HUES64 (cell line): ENCODE results near the gene CEP164.
"Not testable (repeated sequence)": the region's sequence is repeated elsewhere in the genome, so short reads cannot be mapped to it uniquely, and the experiment has no call there.

ENCODE experiments used
- H3K27ac ChIP-seq: 2 replicates; pipeline ENCODE4 v1.7.0; 2013; ENCODE audit warnings: low read depth, low read length, inconsistent platforms
- H3K27me3 ChIP-seq: 2 replicates; pipeline ENCODE4 v1.6.1; 2013; ENCODE audit warnings: mild to moderate bottlenecking, low read length; ENCODE audit not compliant: insufficient read depth
- H3K36me3 ChIP-seq: 2 replicates; pipeline ENCODE4 v1.6.1; 2013; ENCODE audit warnings: mild to moderate bottlenecking, low read length; ENCODE audit not compliant: insufficient read depth
- H3K4me1 ChIP-seq: 2 replicates; pipeline ENCODE4 v1.6.1; 2013; ENCODE audit warnings: mild to moderate bottlenecking, low read length, moderate library complexity; ENCODE audit not compliant: insufficient read depth
- H3K4me3 ChIP-seq: 2 replicates; pipeline ENCODE4 v1.5.1; 2013; ENCODE audit warnings: mild to moderate bottlenecking, low read length, moderate library complexity
- H3K9ac ChIP-seq: 2 replicates; pipeline ENCODE4 v1.6.1; 2013; ENCODE audit warnings: mild to moderate bottlenecking, low read depth, low read length
- H3K9me3 ChIP-seq: 2 replicates; pipeline ENCODE4 v1.6.1; 2013; ENCODE audit warnings: low read depth, low read length; ENCODE audit not compliant: insufficient read depth
- WGBS: fragments of 150-250, 120-280 bp; methylation state at CpG from one replicate; pipeline ENCODE4 v1.1.7; 2013; ENCODE audit warnings: missing lambda C conversion rate; 5-methylcytosine and 5-hydroxymethylcytosine counted together

Gene CEP164

DNA sequence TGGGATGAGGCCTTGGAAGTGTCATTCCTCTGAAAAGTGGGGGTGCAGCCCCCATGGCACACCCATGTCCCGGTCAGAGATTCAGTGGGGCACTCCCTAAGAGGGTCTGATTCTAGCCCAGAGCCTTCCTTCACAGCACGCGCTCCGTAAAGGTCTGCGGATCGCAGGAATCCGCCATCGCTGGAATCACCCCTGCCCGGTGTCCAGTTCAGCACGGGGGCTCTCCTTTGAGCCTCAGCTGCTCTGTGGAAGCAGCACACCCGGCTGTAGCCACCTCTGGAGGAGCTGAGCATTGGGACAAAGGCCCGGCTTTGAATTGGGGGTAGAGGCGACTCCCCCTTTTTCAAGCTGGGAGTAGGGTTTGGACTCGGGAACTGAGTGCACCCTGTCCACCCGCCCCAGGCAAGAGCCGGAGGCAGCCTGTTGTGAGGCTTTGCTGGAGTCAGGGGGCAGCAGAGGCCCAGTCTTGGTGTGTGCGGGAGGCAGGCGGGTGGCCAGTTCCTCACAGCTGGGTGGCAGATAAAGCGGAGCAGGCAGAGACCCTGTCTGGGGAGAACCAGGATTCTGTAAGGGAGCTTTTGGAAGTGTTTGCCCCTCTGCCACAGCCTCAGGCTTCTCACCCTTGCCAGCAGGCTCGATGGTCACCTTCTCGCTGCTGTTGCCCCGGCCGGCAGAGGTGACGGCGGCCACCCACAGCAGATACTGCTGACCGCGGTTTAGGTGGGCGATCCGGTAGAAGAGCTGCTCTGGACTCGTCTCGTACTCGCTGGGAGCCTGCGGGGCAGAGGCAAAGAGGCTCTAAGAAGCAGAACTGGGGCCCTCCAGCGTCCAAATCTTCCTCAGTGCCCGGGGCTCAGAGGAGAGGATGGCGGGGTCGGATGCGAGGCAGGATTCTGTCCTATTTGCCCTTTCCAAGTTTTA is 115.9 kb downstream of the CEP164 start:
- Histone ChIP-seq H3K27me3 (peaks cover 7% of the 10 kb centered on the region; the same call in 1 of the 2 replicates), H3K4me3 (no peak overlapping the region), H3K36me3 (no peaks in the 10 kb centered on the region), H3K9me3 (no peaks in the 10 kb centered on the region), H3K4me1 (no peaks in the 10 kb centered on the region), H3K9ac (no peak overlapping the region), H3K27ac (no peak overlapping the region)
- WGBS: 58% methylated on average over 38 of the region's 38 CpGs

DNA sequence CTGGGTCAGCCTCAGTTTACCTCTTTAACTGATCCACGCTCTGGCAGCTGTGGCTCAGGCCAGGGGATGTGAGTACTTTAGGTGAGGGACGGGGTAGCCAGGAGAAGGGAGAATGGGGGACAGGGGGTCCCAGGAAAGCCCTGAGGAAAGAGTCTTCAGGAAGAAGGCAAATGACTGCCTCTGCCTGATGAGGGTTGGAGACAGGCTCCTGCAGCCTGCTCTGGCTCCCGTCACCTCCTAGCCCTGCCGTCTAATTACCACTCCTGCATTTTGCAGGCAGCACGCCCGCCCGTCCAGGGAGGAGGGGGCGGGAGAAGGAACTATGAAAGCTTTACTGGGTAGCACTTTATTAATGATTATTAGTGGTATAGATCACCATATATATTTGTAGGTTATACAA is 116.6 kb downstream of the CEP164 start:
- no peak overlapping the region for H3K9ac ChIP-seq
- peaks cover 7% of the 10 kb centered on the region; the same call in 1 of the 2 replicates for H3K27me3 ChIP-seq

DNA sequence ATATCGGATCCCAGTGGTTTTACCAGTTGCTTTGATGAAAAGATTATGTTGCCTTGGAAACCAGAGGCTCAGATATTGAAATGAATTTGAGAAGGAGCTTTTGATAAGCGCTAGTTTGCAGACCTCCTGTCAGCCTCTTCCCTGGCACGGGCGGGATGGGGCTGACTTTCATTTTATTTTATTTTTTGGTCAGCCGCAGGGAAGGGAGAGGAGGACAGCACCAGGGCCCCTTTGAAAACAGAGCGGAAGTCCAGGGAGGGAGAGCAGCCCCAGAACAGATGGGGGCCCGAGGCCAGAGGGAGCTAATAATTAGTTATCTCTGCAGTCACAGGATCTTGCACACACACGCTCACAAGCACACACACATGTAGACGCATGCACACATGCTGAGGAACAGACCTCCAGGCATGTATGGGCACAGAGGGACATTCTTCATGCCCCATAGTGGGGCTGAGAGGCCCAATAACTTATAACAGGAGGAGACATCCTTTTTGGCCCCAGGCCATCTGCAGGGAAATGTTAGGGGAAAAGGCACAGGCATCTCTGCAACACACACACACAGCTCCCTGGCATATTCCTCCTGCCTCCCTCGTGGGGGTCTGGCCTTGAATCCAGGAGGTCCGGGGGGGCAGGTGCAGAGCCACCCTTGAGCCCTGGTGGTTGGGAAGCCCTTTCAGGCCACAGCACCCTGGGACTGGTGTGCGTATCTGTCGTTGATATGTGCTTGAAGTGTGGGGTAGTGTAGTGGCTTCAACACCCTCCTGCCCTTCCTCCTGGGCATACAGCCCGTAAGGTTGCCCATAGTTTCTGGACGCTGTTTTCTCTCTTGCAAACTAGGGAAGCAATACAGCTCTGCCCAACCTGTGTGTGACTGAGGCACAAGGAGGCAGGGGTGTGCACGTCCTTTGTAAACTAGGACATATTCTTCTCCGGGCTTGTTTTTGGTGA is 117.3 kb downstream of the CEP164 start:
- H3K4me3 ChIP-seq: no peak overlapping the region
- 86% methylated on average over 17 of the region's 17 CpGs for WGBS
- H3K9me3 ChIP-seq: no peaks in the 10 kb centered on the region
- no peak overlapping the region for H3K9ac ChIP-seq
- no peaks in the 10 kb centered on the region for H3K4me1 ChIP-seq
- H3K27ac ChIP-seq: no peak overlapping the region
- H3K36me3 ChIP-seq: no peaks in the 10 kb centered on the region
- H3K27me3 ChIP-seq: peaks cover 7% of the 10 kb centered on the region; the same call in 1 of the 2 replicates

More for the DNA sequence above, 116.6 kb downstream of the CEP164 start:
- no peaks in the 10 kb centered on the region for H3K36me3 ChIP-seq
- WGBS: 87% methylated on average over 3 of the region's 8 CpGs
- H3K4me3 ChIP-seq: no peak overlapping the region
- H3K4me1 ChIP-seq: no peaks in the 10 kb centered on the region
- H3K9me3 ChIP-seq: no peaks in the 10 kb centered on the region
- no peak overlapping the region for H3K27ac ChIP-seq

DNA sequence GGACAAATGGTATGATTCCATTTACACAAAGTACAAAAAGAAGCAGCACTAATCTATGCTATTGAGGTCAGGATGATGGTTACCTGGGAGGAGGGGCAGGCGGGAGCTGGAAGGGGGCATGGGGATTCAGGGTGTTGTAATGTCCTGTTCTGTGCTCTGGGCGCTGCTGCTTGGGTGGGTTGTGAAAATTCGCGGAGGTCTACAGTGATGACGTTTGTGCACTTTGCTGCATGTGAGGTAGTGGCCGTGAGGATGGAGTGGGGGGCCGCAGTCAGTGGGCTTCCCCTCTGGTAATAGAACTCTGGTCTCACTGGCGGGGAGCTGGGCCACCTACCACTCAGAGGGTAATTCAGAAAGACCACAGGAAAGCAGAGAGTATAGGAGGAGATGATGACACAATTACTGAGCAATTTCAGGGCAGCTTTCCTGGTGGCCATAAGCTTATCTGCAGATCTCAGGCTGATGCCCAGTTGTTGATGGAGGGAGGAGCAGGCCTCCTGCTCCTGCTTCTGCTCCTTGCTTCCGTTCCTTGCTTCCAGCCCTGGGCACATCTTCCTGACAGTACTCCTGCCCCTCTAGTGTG is 121.5 kb downstream of the CEP164 start:
- Histone ChIP-seq H3K27me3 (no peaks in the 10 kb centered on the region), H3K36me3 (no peaks in the 10 kb centered on the region), H3K9ac (no peak overlapping the region), H3K4me3 (no peak overlapping the region), H3K9me3 (peaks cover 3% of the 10 kb centered on the region; the same call in 1 of the 2 replicates), H3K4me1 (no peaks in the 10 kb centered on the region), H3K27ac (no peak overlapping the region)
- 87% methylated on average over 9 of the region's 9 CpGs for WGBS

DNA sequence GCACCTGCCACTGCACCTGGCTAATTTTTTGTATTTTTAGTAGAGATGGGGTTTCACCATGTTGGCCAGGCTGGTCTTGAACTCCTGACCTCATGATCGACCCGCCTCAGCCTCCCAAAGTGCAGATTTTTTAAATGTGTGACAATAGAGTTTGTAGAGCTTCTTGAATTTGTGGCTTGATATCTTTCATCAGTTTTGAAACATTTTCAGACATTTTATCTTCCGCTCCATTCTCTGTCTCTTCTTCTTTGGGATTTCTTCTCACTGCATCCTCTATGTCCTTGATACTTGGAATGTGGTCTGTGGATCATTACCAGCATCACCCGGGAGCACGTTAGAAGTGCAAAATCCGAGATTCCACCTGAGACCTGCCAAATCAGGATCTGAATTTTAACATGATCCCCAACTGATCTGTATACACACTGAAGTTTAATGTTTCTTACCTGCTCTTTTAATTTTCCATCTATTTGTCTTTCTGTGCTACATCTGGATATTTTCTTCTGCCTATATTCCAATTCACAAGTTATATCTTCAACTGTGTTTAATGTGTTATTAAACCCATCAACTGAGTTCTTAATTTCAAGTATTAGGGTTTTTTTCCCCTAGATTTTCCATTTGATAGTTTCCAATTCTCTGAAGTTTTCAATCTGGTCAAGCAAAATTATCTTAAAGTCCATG is 126.4 kb downstream of the CEP164 start:
- no peaks in the 10 kb centered on the region for H3K36me3 ChIP-seq
- H3K27ac ChIP-seq: no peak overlapping the region
- H3K27me3 ChIP-seq: no peaks in the 10 kb centered on the region
- WGBS: 96% methylated on average over 6 of the region's 6 CpGs
- H3K9ac ChIP-seq: no peak overlapping the region
- H3K9me3 ChIP-seq: peaks cover 4% of the 10 kb centered on the region; the same call in 1 of the 2 replicates
- no peak overlapping the region for H3K4me3 ChIP-seq
- no peaks in the 10 kb centered on the region for H3K4me1 ChIP-seq

DNA sequence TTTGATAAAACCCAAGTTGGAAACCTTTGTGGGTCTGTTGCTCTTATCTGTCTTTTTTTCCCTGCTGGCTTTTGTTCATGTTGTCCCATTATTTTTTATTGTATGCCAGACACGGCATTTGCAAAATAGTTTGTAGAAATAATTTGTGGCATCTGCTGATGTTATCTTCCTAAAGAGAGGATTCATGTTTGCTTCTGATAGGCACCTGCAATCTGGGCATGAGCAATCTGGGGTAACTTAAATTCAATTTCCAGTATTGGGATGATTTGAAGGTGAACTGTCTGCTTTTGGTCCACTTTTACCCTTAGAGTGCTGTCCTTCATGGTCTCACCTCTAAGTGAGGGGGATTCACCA is 126.9 kb downstream of the CEP164 start:
- WGBS: 98% methylated on average over 1 of the region's 1 CpG
- peaks cover 4% of the 10 kb centered on the region; the same call in 1 of the 2 replicates for H3K9me3 ChIP-seq
- no peak overlapping the region for H3K4me3 ChIP-seq
- no peaks in the 10 kb centered on the region for H3K27me3 ChIP-seq
- H3K36me3 ChIP-seq: no peaks in the 10 kb centered on the region
- no peaks in the 10 kb centered on the region for H3K4me1 ChIP-seq
- no peak overlapping the region for H3K9ac ChIP-seq
- no peak overlapping the region for H3K27ac ChIP-seq

DNA sequence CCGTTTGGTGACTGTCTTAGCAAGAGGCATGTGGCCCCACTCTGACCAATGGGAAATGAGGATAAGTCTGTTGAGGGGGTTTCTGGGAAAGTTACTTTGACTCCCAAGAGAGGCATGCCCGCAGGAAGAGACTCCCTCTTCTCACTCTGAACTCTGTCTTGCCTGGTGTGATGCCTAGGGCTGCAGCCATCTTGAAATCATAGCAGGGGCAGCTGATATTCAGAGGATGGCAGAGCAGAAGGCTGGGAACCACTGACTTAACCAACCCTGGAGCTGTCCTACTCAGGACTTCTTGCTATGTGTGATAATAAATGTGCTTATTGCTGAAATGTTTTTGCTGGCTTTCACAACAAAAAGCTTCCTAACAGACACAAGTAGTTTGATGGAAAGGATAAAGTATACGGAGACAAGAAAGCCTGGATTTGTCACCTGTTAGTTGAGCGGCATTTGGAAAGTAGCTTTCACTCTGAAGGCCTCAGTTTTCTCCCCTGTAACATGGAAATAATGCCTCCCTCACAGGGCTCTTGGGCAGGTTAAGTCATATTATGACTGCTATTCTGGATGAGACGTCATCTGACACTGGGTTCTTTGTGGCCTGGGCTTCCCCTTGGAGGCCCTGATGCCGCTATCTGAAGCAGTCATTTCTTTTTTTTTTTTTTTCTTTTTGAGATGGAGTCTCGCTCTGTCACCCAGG is 128.5 kb downstream of the CEP164 start:
- no peak overlapping the region for H3K27ac ChIP-seq
- no peak overlapping the region for H3K9ac ChIP-seq
- 89% methylated on average over 7 of the region's 7 CpGs for WGBS
- no peak overlapping the region for H3K4me3 ChIP-seq
- peaks cover 4% of the 10 kb centered on the region; the same call in 1 of the 2 replicates for H3K9me3 ChIP-seq
- no peaks in the 10 kb centered on the region for H3K4me1 ChIP-seq
- no peaks in the 10 kb centered on the region for H3K36me3 ChIP-seq
- no peaks in the 10 kb centered on the region for H3K27me3 ChIP-seq

DNA sequence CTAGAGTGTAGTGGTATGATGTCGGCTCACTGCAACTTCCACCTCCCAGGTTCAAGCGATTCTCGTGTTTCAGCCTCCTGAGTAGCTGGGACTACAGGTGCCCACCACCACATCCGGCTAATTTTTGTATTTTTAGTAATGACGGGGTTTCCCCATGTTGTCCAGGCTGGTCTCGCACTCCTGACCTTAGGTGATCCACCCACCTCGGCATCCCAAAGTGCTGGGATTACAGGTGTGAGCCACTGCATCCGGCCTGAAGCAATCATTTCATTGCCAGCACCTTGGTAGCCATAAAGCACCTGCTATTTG is 129.0 kb downstream of the CEP164 start:
- H3K27me3 ChIP-seq, H3K4me1 ChIP-seq, H3K9me3 ChIP-seq, H3K27ac ChIP-seq, H3K9ac ChIP-seq, H3K36me3 ChIP-seq, H3K4me3 ChIP-seq: not testable (repeated sequence)
- WGBS: 98% methylated on average over 8 of the region's 8 CpGs

DNA sequence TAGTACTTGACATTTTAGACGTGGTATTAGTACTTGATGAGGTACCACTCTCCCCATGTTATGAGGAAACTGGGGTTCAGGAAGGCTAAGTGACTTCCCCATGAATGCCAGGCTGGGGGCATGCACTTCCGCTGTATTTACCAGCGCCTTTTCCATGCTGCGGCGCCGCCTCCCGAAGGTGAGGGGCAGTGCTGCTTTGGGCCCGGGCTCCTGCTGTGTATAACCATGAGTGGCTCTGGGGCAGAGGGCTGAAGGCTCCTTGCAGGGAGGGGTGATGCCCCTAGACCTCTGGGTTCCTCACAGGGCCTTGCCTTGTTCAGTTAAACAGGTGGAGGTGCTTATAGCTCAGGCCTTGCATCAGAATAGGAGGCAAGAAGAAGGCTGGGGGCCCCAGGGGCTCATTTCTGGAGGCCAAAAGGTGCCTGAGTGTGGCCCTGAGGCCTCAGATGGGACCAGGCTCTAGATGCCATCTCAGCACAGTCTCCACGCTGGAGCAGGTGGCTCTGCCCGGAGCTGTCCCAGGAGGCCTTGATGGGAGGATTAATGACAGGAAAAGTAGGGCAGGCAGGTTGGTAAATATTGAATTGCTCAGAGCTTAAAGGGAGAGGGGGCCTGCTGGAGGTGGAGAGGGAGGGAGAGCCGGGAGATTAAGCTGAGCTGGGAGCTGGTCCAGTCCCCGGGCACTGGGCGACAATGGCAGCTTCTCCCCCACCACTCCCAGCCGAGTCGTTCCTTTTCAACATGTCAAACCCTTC is 129.6 kb downstream of the CEP164 start:
- H3K27ac ChIP-seq: no peak overlapping the region
- H3K9ac ChIP-seq: no peak overlapping the region

DNA sequence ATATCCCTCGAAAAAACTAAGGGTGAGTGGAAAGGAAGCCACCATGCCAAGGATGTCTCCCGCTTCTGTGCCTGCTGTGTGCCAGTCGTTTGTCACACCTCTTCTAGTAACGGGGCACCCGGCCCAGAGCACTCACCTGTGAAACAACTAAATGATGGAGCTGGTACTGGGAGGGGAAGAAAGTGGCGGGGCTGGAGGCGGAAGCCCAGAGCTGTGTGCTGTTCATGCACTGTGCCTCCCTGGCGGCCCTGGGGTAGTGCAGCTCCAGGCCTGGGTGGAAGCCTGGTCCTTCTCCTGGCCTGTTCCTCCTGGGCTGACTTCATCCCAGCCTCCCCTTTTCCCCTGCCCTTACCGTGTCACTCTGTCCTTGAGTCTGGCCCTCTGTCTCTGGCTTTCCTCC is 130.2 kb downstream of the CEP164 start:
- Histone ChIP-seq H3K4me1 (no peaks in the 10 kb centered on the region), H3K27ac (no peak overlapping the region), H3K4me3 (no peak overlapping the region)

More for the DNA sequence above, 129.6 kb downstream of the CEP164 start:
- no peaks in the 10 kb centered on the region for H3K36me3 ChIP-seq
- peaks cover 4% of the 10 kb centered on the region; the same call in 1 of the 2 replicates for H3K9me3 ChIP-seq
- no peaks in the 10 kb centered on the region for H3K27me3 ChIP-seq
- no peaks in the 10 kb centered on the region for H3K4me1 ChIP-seq
- 90% methylated on average over 11 of the region's 15 CpGs for WGBS
- no peak overlapping the region for H3K4me3 ChIP-seq

More for the DNA sequence above, 130.2 kb downstream of the CEP164 start:
- WGBS: 87% methylated on average over 9 of the region's 9 CpGs
- H3K9me3 ChIP-seq: peaks cover 4% of the 10 kb centered on the region; the same call in 1 of the 2 replicates
- H3K36me3 ChIP-seq: no peaks in the 10 kb centered on the region
- H3K9ac ChIP-seq: no peak overlapping the region
- no peaks in the 10 kb centered on the region for H3K27me3 ChIP-seq
